Right cardiac atrium (tissue), 5 donors: Measurements from ENCODE around the gene CDKN2C. TPM values are rescaled to one million over a fixed set of nuclear protein-coding genes. Genes with fewer than 3 reads are reported as not detected.

Experiments
- ATAC-seq, 2 donors: fragments of 200-7000 bp; cut with Tn5 transposase; one replicate each; pipeline versions ENCODE4 v1.8.0 to v1.9.1; 2020; ENCODE audit warnings: moderate library complexity in 2 of 2, mild to moderate bottlenecking in 1 of 2
- DNase-seq, 3 donors: peaks; one replicate each; pipeline ENCODE4 v3.0.0-alpha.2; 2020
- H3K27ac ChIP-seq: one replicate; pipeline ENCODE4 v1.5.1; 2013; ENCODE audit warnings: mild to moderate bottlenecking, low read length, control low read depth, moderate library complexity
- H3K27me3 ChIP-seq: one replicate; pipeline ENCODE4 v1.6.1; 2013; ENCODE audit not compliant: control insufficient read depth, insufficient read depth
- H3K4me1 ChIP-seq: one replicate; pipeline ENCODE4 v1.6.1; 2013; ENCODE audit warnings: low read length; ENCODE audit not compliant: control insufficient read depth, insufficient read depth
- H3K4me3 ChIP-seq: one replicate; pipeline ENCODE4 v1.5.1; 2013; ENCODE audit warnings: low read length, control low read depth
- H3K9me3 ChIP-seq: one replicate; pipeline ENCODE4 v1.6.1; 2013; ENCODE audit warnings: low read length; ENCODE audit not compliant: control insufficient read depth
- WGBS: extraction: QIAGEN DNeasy Blood & Tissue Kit; methylation state at CpG from one replicate; pipeline ENCODE4 v1.1.7; 2013; 5-methylcytosine and 5-hydroxymethylcytosine counted together
- intact Hi-C, 4 donors: fragments of 100-400 bp; cut with DNase I; formaldehyde crosslinking; loops; one replicate each; pipeline versions ENCODE4 v1.11.0 to v1.14.0; 2022 to 2023
- polyA plus RNA-seq: library from polyadenylated mRNA; stranded (reverse); fragments of 200-250 nt; gene quantifications from one replicate; pipeline ENCODE4 v1.2.3, GENCODE V29; 2013
- total RNA-seq, 4 donors: library from RNA; stranded (reverse); fragmentation: NEBNext Ultra II Directional; extraction: Animal tissue kit (Norgen Biotek cat#: 25700); gene quantifications; one replicate each; pipeline ENCODE4 v1.2.1, GENCODE V29; 2021
- donor health status: healthy with polysubstance abuse.
- donor health status: DM: no; HTN: yes; CAD: no.
- donor health status: DM: no; HTN: no; CAD: no.
- donor health status: DM: no; HTN: yes; CAD: no; lungs with severe emphysema.
- donor health status: DM: yes; HTN: yes; CAD: no.

The CDKN2C gene
- total and polyA plus RNA-seq, 5 donors: 9.5 to 25.5 (median 22.7) TPM

DNA sequence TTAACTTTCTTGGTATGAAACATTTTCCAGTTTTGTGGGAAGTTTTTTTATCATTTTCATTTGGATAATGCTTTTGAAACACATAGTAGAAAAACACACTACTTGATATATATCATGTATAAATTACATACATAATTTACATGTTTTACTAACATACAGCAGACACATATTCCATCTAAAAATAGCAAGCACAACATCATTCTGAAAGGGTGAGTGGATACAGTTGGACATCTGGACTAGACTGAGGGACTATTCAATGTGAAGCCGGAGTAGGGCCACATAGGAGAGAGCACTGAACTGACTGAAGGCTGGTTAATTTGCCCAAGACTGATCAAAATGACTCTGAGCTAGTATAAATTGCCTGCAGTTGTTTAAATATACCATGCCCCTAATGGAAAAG is 11.7 kb downstream of the CDKN2C start:
- intact Hi-C loops: no loop called here
- Histone ChIP-seq H3K27me3 (no peaks in the 10 kb centered on the region), H3K9me3 (no peaks in the 10 kb centered on the region), H3K4me1 (no peaks in the 10 kb centered on the region), H3K27ac (no peak overlapping the region), H3K4me3 (no peak overlapping the region)
- DNase-seq (no peak), ATAC-seq (no peak)
- 88% methylated on average over 1 of the region's 1 CpG for WGBS

DNA sequence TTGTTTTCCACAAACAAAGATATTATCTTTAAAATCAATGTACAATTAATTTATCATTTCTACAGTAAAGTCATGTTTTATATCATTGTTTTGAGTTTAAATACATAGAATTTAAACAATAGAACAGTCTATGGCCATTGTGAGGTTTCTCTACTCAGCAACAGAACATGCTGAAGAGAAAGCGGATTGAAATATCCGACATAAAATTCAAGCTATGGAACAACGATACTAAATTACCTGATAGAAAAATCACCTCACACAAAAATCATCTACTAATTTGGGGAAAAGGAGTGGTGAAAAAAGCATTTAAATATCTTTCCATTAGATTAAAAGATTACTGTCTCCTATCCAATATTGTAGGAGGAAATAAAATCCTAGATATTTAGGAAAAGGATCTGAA is 12.6 kb downstream of the CDKN2C start:
- intact Hi-C loops: no loop called here

DNA sequence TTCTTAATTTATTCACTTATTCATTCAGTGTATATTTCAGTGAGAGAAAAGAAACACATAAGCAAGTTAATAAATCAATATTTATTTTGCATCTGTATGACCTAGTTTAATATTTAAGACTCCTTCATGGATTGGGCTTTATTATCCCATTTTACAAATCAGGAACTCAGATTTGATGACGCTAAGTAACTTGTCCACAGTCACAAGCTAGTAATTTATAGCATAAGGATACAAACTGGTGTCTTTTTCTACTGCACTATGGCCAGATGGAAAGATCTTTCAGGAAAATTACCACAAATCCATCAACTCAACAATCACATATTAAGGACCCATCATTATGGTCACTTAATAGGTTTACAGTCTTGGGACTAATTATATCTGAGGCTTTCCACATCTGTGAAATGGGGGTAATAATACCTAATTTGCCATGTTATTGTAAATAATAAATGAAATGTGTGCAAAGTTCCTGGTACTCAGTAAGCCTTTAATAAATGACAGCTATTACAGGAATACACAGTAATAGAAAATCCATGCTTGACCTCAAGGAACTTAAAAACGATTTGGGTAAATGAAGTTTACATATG is 13.3 kb downstream of the CDKN2C start:
- Histone ChIP-seq H3K27ac (no peak overlapping the region), H3K27me3 (no peaks in the 10 kb centered on the region), H3K9me3 (no peaks in the 10 kb centered on the region), H3K4me1 (no peaks in the 10 kb centered on the region), H3K4me3 (no peak overlapping the region)
- intact Hi-C loops: no loop called here
- 59% methylated on average over 2 of the region's 2 CpGs for WGBS
- no peak for DNase-seq
- ATAC-seq: no peak

More for the DNA sequence above, 12.6 kb downstream of the CDKN2C start:
- 92% methylated on average over 3 of the region's 3 CpGs for WGBS
- DNase-seq (no peak), ATAC-seq (no peak)
- H3K4me3 ChIP-seq: no peak overlapping the region
- H3K9me3 ChIP-seq: no peaks in the 10 kb centered on the region
- no peak overlapping the region for H3K27ac ChIP-seq
- H3K27me3 ChIP-seq: no peaks in the 10 kb centered on the region
- H3K4me1 ChIP-seq: no peaks in the 10 kb centered on the region

DNA sequence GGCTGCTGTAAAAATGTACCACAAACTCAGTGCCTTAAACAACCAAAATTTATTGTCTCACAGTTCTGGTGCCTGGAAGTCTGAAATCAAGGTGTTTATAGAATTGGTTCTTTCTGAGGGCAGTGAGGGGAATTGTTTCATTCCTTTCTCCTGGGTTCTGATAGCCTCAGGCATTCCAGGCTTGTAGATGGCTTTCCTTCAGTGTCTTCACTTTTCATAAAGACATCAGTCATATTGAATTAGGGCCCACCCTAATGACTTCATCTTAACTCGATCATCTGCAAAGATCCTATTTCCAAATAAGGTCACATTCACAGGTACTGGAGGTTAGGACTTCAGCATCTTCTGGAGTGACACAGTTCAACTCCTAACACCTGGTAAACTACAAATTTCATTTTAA is 15.0 kb downstream of the CDKN2C start:
- H3K4me1 ChIP-seq: no peaks in the 10 kb centered on the region
- H3K9me3 ChIP-seq: no peaks in the 10 kb centered on the region
- no peak for ATAC-seq
- 42% methylated on average over 1 of the region's 1 CpG for whole genome bisulfite sequencing
- H3K27ac ChIP-seq: peak overlapping the region; percentile 37
- DNase-seq: no peak
- H3K4me3 ChIP-seq: no peak overlapping the region
- intact Hi-C loops: no loop called here
- no peaks in the 10 kb centered on the region for H3K27me3 ChIP-seq

DNA sequence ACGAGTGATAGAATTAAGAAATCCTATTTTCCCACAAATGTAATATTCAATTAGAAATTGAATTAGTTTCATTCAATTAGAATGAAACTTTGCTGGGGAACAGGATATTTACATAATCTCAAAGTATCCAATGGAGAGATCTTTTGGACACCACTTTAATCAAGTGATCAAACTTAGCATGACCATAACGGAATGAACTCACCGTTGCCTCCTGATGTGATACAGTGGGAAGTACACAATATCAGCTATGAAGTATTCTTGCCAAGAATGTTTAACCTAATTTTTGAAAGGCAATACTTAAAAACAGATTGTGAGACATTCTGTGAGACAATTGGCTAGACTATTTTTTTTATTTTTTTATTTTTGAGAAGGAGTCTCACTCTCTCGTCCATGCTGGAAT is 16.6 kb downstream of the CDKN2C start:
- no peak overlapping the region for H3K27ac ChIP-seq
- no peak for DNase-seq
- no peaks in the 10 kb centered on the region for H3K27me3 ChIP-seq
- H3K9me3 ChIP-seq: no peaks in the 10 kb centered on the region
- no peak overlapping the region for H3K4me3 ChIP-seq
- 66% methylated on average over 4 of the region's 4 CpGs for WGBS
- intact Hi-C loops: no loop called here
- ATAC-seq: no peak
- no peaks in the 10 kb centered on the region for H3K4me1 ChIP-seq

DNA sequence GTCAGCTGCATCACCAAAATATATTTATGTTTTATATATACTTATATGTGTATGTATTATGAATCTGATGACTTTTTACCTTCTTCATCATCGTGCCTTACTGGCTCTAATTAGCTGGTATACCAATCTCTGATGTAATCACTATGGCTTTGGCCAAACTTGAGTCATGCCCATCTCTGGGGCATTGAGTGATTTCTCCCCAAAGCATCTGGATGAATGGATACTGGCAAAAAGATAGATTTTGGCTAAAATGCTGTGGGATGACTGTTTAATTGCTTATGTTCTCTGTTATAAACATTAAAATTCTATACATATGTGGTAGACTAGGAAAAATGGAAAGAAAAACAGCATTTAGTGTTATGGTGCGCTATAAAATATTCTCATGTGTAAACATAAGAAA is 19.6 kb downstream of the CDKN2C start:
- 89% methylated on average over 2 of the region's 2 CpGs for WGBS
- Histone ChIP-seq H3K27me3 (no peaks in the 10 kb centered on the region), H3K27ac (no peak overlapping the region), H3K4me1 (no peaks in the 10 kb centered on the region), H3K4me3 (no peak overlapping the region), H3K9me3 (no peaks in the 10 kb centered on the region)
- DNase-seq: no peak
- intact Hi-C loops: no loop called here
- ATAC-seq: no peak

DNA sequence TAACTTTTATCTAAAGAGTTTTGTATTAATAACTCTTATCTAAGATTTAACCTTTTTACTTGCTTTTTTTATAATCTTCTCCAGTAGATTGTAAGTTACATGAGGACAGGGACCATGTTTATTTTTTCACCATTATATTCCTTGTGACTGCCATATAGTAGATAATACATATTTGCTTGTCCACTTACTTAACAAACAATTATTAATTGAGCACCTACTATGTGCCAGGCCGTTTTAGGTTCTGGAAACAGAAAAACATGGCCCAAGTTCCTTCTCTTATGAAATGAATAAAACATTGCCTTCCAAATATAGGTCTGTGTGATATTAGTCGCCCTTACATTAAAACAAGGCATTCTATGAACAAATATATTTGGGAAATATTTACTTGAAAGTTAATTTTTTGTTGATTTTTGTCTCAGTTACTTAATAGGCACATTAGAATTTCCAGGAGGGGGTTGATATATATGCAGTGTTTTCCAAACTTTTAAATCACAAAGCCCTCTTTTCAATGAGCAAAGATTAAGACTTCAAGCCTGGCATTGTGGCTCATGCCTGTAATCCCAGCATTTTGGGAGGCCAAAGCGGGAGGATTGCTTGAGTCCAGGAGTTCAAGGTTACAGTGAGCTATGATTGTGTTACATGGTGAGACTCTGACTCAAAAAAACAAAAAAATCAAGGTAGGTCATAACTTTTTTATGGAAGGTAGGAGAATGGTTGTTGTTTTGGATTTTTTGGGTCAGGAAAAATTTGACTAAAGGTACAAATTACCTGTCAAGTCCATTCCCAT is 22.7 kb downstream of the CDKN2C start:
- no peaks in the 10 kb centered on the region for H3K4me1 ChIP-seq
- no peaks in the 10 kb centered on the region for H3K9me3 ChIP-seq
- DNase-seq: no peak
- no peak for ATAC-seq
- H3K27me3 ChIP-seq: no peaks in the 10 kb centered on the region
- H3K27ac ChIP-seq: no peak overlapping the region
- no peak overlapping the region for H3K4me3 ChIP-seq
- intact Hi-C loops: no loop called here
- WGBS: 85% methylated on average over 3 of the region's 3 CpGs

DNA sequence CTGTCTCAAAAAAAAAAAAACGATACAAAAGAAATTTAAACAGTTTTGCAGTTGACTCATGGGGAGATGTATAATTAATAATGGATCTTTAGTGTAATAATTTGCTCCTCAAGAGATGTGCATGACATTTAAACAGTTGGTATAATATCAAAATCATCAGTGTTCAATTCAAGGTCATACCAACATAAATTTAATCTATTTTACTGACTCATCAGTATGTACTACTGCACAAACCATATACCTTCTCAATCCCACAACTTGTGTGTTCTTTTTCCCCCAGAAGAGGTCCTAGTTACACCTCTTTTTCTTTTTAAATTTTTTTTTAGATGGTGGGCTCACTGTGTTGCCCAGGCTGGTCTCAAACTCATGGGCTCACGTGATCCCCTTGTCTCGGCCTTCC is 23.6 kb downstream of the CDKN2C start:
- H3K27me3 ChIP-seq: no peaks in the 10 kb centered on the region
- DNase-seq (no peak), ATAC-seq (no peak)
- no peaks in the 10 kb centered on the region for H3K9me3 ChIP-seq
- H3K4me3 ChIP-seq: no peak overlapping the region
- intact Hi-C loops: no loop called here
- no peaks in the 10 kb centered on the region for H3K4me1 ChIP-seq
- no peak overlapping the region for H3K27ac ChIP-seq
- 93% methylated on average over 3 of the region's 3 CpGs for WGBS

DNA sequence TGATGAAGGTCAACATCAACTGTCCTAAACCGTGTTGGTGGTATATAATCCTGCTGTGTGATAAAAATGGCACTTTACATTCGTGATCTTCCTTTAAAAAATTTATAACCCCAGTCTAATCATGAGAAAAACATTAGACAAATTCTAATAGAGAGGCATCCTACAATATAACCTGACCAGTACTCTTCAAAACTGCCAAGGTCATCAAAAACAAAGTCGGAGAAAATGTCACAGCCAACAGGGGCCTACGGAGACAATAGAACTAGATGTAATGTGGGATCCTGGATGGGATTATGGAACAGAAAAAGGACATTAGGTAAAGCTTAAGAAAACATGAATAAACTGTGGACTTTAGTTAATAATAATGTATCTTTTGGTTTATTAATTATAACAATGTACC is 25.0 kb downstream of the CDKN2C start:
- no peaks in the 10 kb centered on the region for H3K27me3 ChIP-seq
- ATAC-seq (no peak), DNase-seq (no peak)
- no peaks in the 10 kb centered on the region for H3K9me3 ChIP-seq
- no peaks in the 10 kb centered on the region for H3K4me1 ChIP-seq
- no peak overlapping the region for H3K4me3 ChIP-seq
- no peak overlapping the region for H3K27ac ChIP-seq
- WGBS: 79% methylated on average over 4 of the region's 4 CpGs
- intact Hi-C loops: no loop called here

DNA sequence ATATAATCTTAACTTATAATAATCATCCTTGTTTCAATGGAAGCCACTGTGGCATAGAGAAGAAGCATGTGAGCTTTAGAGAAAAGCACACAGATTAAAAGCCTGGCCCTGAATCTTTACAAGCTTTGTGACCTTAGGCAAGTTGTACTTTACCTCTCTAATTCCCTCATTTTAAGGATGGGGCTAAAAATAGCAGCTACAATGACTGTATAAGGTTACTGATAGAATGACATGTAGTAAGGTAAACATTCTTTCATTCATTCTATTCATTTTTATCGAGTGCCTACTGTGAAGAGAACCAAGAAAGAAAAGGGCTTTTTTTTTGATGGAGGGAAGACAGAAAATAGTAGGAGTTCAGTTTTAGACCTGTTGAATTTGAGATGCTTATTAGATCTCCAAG is 25.6 kb downstream of the CDKN2C start:
- H3K27me3 ChIP-seq: no peaks in the 10 kb centered on the region
- H3K4me1 ChIP-seq: no peaks in the 10 kb centered on the region
- H3K4me3 ChIP-seq: no peak overlapping the region
- no peak overlapping the region for H3K27ac ChIP-seq
- WGBS: 70% methylated on average over 1 of the region's 1 CpG
- intact Hi-C loops: no loop called here
- ATAC-seq (no peak), DNase-seq (no peak)
- no peaks in the 10 kb centered on the region for H3K9me3 ChIP-seq

DNA sequence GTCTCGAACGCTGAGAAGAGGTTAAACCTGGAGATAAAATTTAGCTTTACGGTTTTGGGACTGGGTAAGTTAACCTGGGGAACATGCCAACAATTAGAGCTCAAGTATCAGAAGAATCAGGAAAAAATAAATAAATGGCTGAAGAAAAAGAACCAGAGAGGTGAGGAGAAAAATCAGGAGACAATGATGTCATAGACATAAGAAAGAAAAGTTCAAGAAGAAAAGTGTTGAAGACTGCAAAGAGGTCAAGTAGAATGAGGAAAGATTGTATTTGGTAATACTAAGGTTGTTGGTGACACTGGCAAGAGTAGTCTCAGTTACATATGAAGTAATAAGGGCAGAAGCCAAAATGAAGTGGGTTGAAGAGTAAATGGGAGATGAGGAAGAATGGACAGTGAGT is 26.0 kb downstream of the CDKN2C start:
- H3K9me3 ChIP-seq: no peaks in the 10 kb centered on the region
- no peaks in the 10 kb centered on the region for H3K27me3 ChIP-seq
- WGBS: 88% methylated on average over 3 of the region's 3 CpGs
- ATAC-seq (no peak), DNase-seq (no peak)
- no peak overlapping the region for H3K27ac ChIP-seq
- H3K4me3 ChIP-seq: no peak overlapping the region
- intact Hi-C loops: no loop called here
- no peaks in the 10 kb centered on the region for H3K4me1 ChIP-seq
